ENCODE results near the gene LRIG1.
A peak's percentile ranks its signal among the peaks of the same experiment; 100 is the strongest.

Gene LRIG1

GRCh38 chr3:66466606-66467270 lies 34.1 kb downstream of the LRIG1 start:
- no peak for FAIRE-seq
- no peak for DNase-seq (ENCODE audit: insufficient read length)

GRCh38 chr3:66465587-66465986 lies 35.2 kb downstream of the LRIG1 start:
- TF ChIP-seq TAF1 (IDR thresholded peaks at IDR 0.05; ENCODE audit: borderline replicate concordance, low read depth, low read length), result no peak
- TF ChIP-seq POLR2A (IDR thresholded peaks at IDR 0.05; ENCODE audit: low read depth, low read length), result no peak
- TF ChIP-seq POLR2AphosphoS5 (IDR thresholded peaks at IDR 0.05; ENCODE audit: low read depth, low read length), result no peak
- DNase-seq (ENCODE audit: insufficient read length) (no peak), FAIRE-seq (no peak)

More at GRCh38 chr3:66466606-66467270, 34.1 kb downstream of the LRIG1 start:
- TF ChIP-seq POLR2A (IDR thresholded peaks at IDR 0.05; ENCODE audit: low read depth, low read length), result no peak
- no peak for TF ChIP-seq TAF1 (IDR thresholded peaks at IDR 0.05; ENCODE audit: borderline replicate concordance, low read depth, low read length)
- no peak for TF ChIP-seq POLR2AphosphoS5 (IDR thresholded peaks at IDR 0.05; ENCODE audit: low read depth, low read length)

DNA sequence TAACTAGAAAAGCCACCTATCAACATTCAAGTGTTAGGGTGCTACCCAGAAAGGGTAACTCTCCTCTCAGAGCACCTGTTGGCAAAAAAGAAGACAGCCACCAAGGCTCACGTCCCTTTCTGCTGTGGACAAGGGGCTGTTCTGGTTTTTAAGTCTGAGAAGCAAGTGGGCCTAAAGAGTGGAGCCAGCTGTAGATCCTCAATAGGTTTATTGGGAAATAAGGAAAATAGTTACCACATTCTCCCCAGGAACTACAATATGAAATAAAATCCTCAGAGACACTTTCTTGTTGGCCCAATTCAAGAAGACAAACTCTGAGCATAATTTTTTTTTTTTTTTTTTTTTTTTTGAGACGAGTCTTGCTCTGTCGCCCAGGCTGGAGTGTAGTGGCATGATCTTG lies 35.8 kb downstream of the LRIG1 start:
- no peak for FAIRE-seq

DNA sequence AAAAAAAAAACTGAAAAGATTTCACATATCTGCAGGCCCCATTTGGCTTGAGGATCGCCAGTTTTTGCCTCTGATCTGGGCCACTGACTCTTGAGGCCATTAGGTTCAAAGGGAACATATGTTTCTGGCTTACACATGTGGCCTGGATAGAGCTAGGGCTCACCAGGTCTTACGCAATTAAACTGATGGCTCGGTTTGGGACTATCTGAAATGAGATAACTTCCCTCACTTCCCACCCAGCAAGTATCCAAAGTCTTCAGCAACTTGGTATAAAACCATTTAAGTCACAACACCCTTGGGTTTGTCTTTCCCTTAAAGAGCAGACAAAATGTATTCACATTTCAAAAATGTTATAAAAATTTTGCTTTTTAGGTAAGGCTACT lies 36.3 kb downstream of the LRIG1 start:
- FAIRE-seq (no peak), DNase-seq (ENCODE audit: insufficient read length) (no peak)
- TF ChIP-seq POLR2AphosphoS5 (IDR thresholded peaks at IDR 0.05; ENCODE audit: low read depth, low read length) (no peak), POLR2A (IDR thresholded peaks at IDR 0.05; ENCODE audit: low read depth, low read length) (no peak), TAF1 (IDR thresholded peaks at IDR 0.05; ENCODE audit: borderline replicate concordance, low read depth, low read length) (no peak)

More for the DNA sequence above, 35.8 kb downstream of the LRIG1 start:
- TF ChIP-seq POLR2AphosphoS5 (IDR thresholded peaks at IDR 0.05; ENCODE audit: low read depth, low read length) (no peak), TAF1 (IDR thresholded peaks at IDR 0.05; ENCODE audit: borderline replicate concordance, low read depth, low read length) (no peak), POLR2A (IDR thresholded peaks at IDR 0.05; ENCODE audit: low read depth, low read length) (no peak)
- DNase-seq (ENCODE audit: insufficient read length), result no peak

- no peak for FAIRE-seq
- DNase-seq (ENCODE audit: insufficient read length), result no peak
- no peak for TF ChIP-seq POLR2AphosphoS5 (IDR thresholded peaks at IDR 0.05; ENCODE audit: low read depth, low read length)
- no peak for TF ChIP-seq TAF1 (IDR thresholded peaks at IDR 0.05; ENCODE audit: borderline replicate concordance, low read depth, low read length)
- TF ChIP-seq POLR2A (IDR thresholded peaks at IDR 0.05; ENCODE audit: low read depth, low read length), result no peak
Measured at GRCh38 chr3:66463730-66464511, 36.9 kb downstream of the LRIG1 start.

- DNase-seq (ENCODE audit: insufficient read length) (no peak), FAIRE-seq (peak; percentile 30)
- TF ChIP-seq POLR2AphosphoS5 (IDR thresholded peaks at IDR 0.05; ENCODE audit: low read depth, low read length) (no peak), TAF1 (IDR thresholded peaks at IDR 0.05; ENCODE audit: borderline replicate concordance, low read depth, low read length) (no peak), POLR2A (IDR thresholded peaks at IDR 0.05; ENCODE audit: low read depth, low read length) (no peak)
Measured at GRCh38 chr3:66463054-66463631, 37.7 kb downstream of the LRIG1 start.

DNA sequence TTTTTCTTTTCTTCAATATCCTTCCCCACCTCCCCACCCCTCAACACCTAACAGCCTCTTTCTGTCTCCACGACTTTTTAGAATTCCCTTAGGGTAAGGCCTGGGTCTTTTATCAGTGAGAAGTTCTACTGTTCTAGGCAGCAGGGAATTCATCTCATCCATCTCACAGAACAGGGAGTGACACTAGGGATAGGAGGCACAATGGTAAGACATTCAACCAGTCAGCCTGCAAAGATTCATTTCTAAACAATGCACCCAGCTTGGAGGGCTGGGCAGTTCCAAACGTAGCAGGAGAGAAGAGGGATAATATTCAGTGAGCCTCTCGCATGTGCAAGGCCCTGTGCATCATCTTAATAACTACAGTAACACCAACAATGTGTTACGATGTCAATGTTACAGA lies 43.6 kb downstream of the LRIG1 start:
- no peak for DNase-seq (ENCODE audit: insufficient read length)
- TF ChIP-seq TAF1 (IDR thresholded peaks at IDR 0.05; ENCODE audit: borderline replicate concordance, low read depth, low read length) (no peak), POLR2AphosphoS5 (IDR thresholded peaks at IDR 0.05; ENCODE audit: low read depth, low read length) (no peak), POLR2A (IDR thresholded peaks at IDR 0.05; ENCODE audit: low read depth, low read length) (no peak)
- no peak for FAIRE-seq

DNA sequence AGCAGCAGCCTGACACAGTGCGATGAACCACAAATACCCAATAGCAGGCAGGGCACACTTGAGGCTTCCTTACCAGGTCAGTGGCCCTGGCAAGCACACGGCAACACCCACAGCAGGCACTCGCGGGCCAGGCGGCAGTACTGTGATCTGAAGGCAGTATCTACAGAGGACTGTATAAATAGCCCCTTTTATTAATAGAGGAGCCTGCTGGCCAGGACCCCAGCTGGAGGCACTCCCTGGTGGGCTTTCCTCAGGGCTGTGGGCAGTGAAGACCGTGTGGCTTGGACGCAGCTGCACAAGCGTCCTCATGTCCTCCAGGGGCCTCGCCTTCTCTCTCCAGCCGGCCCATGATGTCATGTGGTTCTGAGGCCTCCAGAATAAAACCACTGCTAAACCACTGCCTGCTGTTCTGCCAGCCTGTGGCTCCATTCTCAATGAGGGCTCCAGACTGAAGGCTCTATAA lies 44.1 kb downstream of the LRIG1 start:
- TF ChIP-seq POLR2A (IDR thresholded peaks at IDR 0.05; ENCODE audit: low read depth, low read length) (no peak), POLR2AphosphoS5 (IDR thresholded peaks at IDR 0.05; ENCODE audit: low read depth, low read length) (no peak), TAF1 (IDR thresholded peaks at IDR 0.05; ENCODE audit: borderline replicate concordance, low read depth, low read length) (no peak)
- FAIRE-seq (no peak), DNase-seq (ENCODE audit: insufficient read length) (no peak)

DNA sequence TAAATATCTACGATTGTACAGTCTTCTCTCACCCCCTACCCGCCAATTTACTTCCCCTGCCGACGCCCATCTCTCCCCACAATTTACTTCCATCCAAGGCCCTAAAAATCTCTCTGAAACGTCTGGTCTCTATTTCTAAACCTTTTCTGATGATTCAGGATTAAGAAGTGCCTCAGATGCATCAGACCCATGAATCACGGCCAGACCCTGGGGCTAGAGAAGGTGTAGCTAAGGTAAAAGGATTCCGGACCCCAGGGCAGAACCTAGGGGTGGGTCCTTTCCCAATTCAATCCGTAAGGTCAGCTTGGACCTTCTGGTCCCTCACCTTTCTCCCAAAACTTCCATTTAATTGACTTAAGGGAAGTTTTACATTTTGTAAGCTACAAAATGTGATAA lies 46.4 kb downstream of the LRIG1 start:
- no peak for TF ChIP-seq TAF1 (IDR thresholded peaks at IDR 0.05; ENCODE audit: borderline replicate concordance, low read depth, low read length)
- no peak for TF ChIP-seq POLR2A (IDR thresholded peaks at IDR 0.05; ENCODE audit: low read depth, low read length)
- TF ChIP-seq POLR2AphosphoS5 (IDR thresholded peaks at IDR 0.05; ENCODE audit: low read depth, low read length), result no peak
- no peak for DNase-seq (ENCODE audit: insufficient read length)
- no peak for FAIRE-seq

- no peak for DNase-seq (ENCODE audit: insufficient read length)
- TF ChIP-seq POLR2AphosphoS5 (IDR thresholded peaks at IDR 0.05; ENCODE audit: low read depth, low read length) (no peak), TAF1 (IDR thresholded peaks at IDR 0.05; ENCODE audit: borderline replicate concordance, low read depth, low read length) (no peak), POLR2A (IDR thresholded peaks at IDR 0.05; ENCODE audit: low read depth, low read length) (no peak)
- peak; percentile 46 for FAIRE-seq
Measured at GRCh38 chr3:66453651-66454463, 47.0 kb downstream of the LRIG1 start.

Data from GM12892 (cell line).